ENCODE data around the gene DGKI.

- TF ChIP-seq FOSL1 (tag; conservative IDR thresholded peaks at IDR 0.05): no peak
- TF ChIP-seq FOXA3 (CRISPR knock-in tag; conservative IDR thresholded peaks at IDR 0.05 in 1 of 2, IDR thresholded peaks at IDR 0.05 in 1 of 2): no peak
- no peak for TF ChIP-seq CTCF (IDR thresholded peaks at IDR 0.05 in 2 of 3, conservative IDR thresholded peaks at IDR 0.05 in 1 of 3; ENCODE audit: insufficient read depth in 2 of 3, low read depth in 1 of 3, low read length in 3 of 3)
- TF ChIP-seq CBX2 (IDR thresholded peaks at IDR 0.05; ENCODE audit: insufficient read depth, low read length, poor library complexity, severe bottlenecking): no peak
- TF ChIP-seq ZBTB34 (CRISPR knock-in tag; IDR thresholded peaks at IDR 0.05): no peak
- TF ChIP-seq HDAC2 (IDR thresholded peaks at IDR 0.05): no peak
These were observed 451.4 kb downstream of the DGKI start for GRCh38 chr7:137395420-137395819.
